Measurements from ENCODE around the gene POC1B.

Gene POC1B

GRCh38 chr12:89448951-89449371 lies 76.9 kb downstream of the POC1B start:
- Histone ChIP-seq H3K27me3 (ENCODE audit: insufficient read depth, low read length, poor library complexity) (no peaks in the 10 kb centered on the region), H3K23ac (ENCODE audit: low read length) (no peak overlapping the region), H3K56ac (ENCODE audit: low read length) (no peak overlapping the region), H3K79me1 (ENCODE audit: low read length) (no peaks in the 10 kb centered on the region), H3K36me3 (ENCODE audit: control insufficient read depth, insufficient read depth, low read length) (no peaks in the 10 kb centered on the region), H3K79me2 (ENCODE audit: control insufficient read depth, insufficient read depth, low read length) (no peaks in the 10 kb centered on the region), H3K4me1 (ENCODE audit: control insufficient read depth, low read depth, low read length) (peaks cover 4% of the 10 kb centered on the region), H2BK15ac (replicated peaks; ENCODE audit: low read depth) (peak overlapping the region; percentile 80), H2AK5ac (ENCODE audit: low read length) (peak overlapping the region; percentile 35), H3K4me2 (ENCODE audit: low read length) (no peak overlapping the region), H3K4me3 (ENCODE audit: low read length) (no peak overlapping the region), H3K27ac (ENCODE audit: low read depth, low read length) (no peak overlapping the region), H3K4ac (ENCODE audit: low read depth, low read length) (peak overlapping the region; percentile 36), H4K5ac (ENCODE audit: low read length) (no peak overlapping the region), H3K9ac (ENCODE audit: low read length) (no peak overlapping the region), H2BK5ac (ENCODE audit: low read length) (peak overlapping the region; percentile 56), H3K18ac (ENCODE audit: low read length) (peak overlapping the region; percentile 39), H2BK120ac (ENCODE audit: low read depth, low read length) (peak overlapping the region; percentile 96), H4K8ac (ENCODE audit: low read depth, low read length) (no peak overlapping the region)
- DNase-seq, result no peak
- WGBS (ENCODE audit: extremely low coverage, insufficient coverage, low lambda C conversion rate), result no CpG with 5 or more reads among the region's 2 CpGs

- H2BK120ac ChIP-seq (ENCODE audit: low read depth, low read length), result no peak overlapping the region
- no peak overlapping the region for H3K23ac ChIP-seq (ENCODE audit: low read length)
- H2BK15ac ChIP-seq (replicated peaks; ENCODE audit: low read depth), result peak overlapping the region; percentile 80
- H3K79me2 ChIP-seq (ENCODE audit: control insufficient read depth, insufficient read depth, low read length), result no peaks in the 10 kb centered on the region
- H3K4me3 ChIP-seq (ENCODE audit: low read length), result no peak overlapping the region
- no peak overlapping the region for H4K8ac ChIP-seq (ENCODE audit: low read depth, low read length)
- H3K79me1 ChIP-seq (ENCODE audit: low read length), result no peaks in the 10 kb centered on the region
- peak overlapping the region; percentile 49 for H3K56ac ChIP-seq (ENCODE audit: low read length)
- no peak overlapping the region for H2AK5ac ChIP-seq (ENCODE audit: low read length)
- no peaks in the 10 kb centered on the region for H3K36me3 ChIP-seq (ENCODE audit: control insufficient read depth, insufficient read depth, low read length)
- H3K18ac ChIP-seq (ENCODE audit: low read length), result peak overlapping the region; percentile 39
- no peak overlapping the region for H3K27ac ChIP-seq (ENCODE audit: low read depth, low read length)
- H3K4me2 ChIP-seq (ENCODE audit: low read length), result no peak overlapping the region
- H3K4me1 ChIP-seq (ENCODE audit: control insufficient read depth, low read depth, low read length), result peaks cover 3% of the 10 kb centered on the region
- H3K4ac ChIP-seq (ENCODE audit: low read depth, low read length), result no peak overlapping the region
- no peak overlapping the region for H3K9ac ChIP-seq (ENCODE audit: low read length)
- H4K5ac ChIP-seq (ENCODE audit: low read length), result no peak overlapping the region
- H3K27me3 ChIP-seq (ENCODE audit: insufficient read depth, low read length, poor library complexity), result no peaks in the 10 kb centered on the region
- H2BK5ac ChIP-seq (ENCODE audit: low read length), result no peak overlapping the region
- no peak for DNase-seq
These were observed 77.3 kb downstream of the POC1B start for GRCh38 chr12:89448526-89448925.

GRCh38 chr12:89439941-89440340 lies 85.9 kb downstream of the POC1B start:
- Histone ChIP-seq H3K27ac (ENCODE audit: low read depth, low read length) (no peak overlapping the region), H4K8ac (ENCODE audit: low read depth, low read length) (no peak overlapping the region), H3K4me1 (ENCODE audit: control insufficient read depth, low read depth, low read length) (no peaks in the 10 kb centered on the region), H4K5ac (ENCODE audit: low read length) (no peak overlapping the region), H3K4me2 (ENCODE audit: low read length) (no peak overlapping the region), H3K79me1 (ENCODE audit: low read length) (no peaks in the 10 kb centered on the region), H3K23ac (ENCODE audit: low read length) (no peak overlapping the region), H3K4me3 (ENCODE audit: low read length) (no peak overlapping the region), H3K79me2 (ENCODE audit: control insufficient read depth, insufficient read depth, low read length) (no peaks in the 10 kb centered on the region), H2BK120ac (ENCODE audit: low read depth, low read length) (no peak overlapping the region), H3K4ac (ENCODE audit: low read depth, low read length) (no peak overlapping the region), H3K18ac (ENCODE audit: low read length) (no peak overlapping the region), H2BK5ac (ENCODE audit: low read length) (no peak overlapping the region), H3K9ac (ENCODE audit: low read length) (no peak overlapping the region), H3K56ac (ENCODE audit: low read length) (no peak overlapping the region), H2AK5ac (ENCODE audit: low read length) (no peak overlapping the region), H3K36me3 (ENCODE audit: control insufficient read depth, insufficient read depth, low read length) (no peaks in the 10 kb centered on the region), H2BK15ac (replicated peaks; ENCODE audit: low read depth) (no peak overlapping the region), H3K27me3 (ENCODE audit: insufficient read depth, low read length, poor library complexity) (no peaks in the 10 kb centered on the region)
- no peak for DNase-seq
- WGBS (ENCODE audit: extremely low coverage, insufficient coverage, low lambda C conversion rate), result no CpG with 5 or more reads among the region's 4 CpGs

GRCh38 chr12:89437231-89437630 lies 88.6 kb downstream of the POC1B start:
- Histone ChIP-seq H3K27ac (ENCODE audit: low read depth, low read length) (no peak overlapping the region), H2AK5ac (ENCODE audit: low read length) (no peak overlapping the region), H3K79me1 (ENCODE audit: low read length) (no peaks in the 10 kb centered on the region), H3K18ac (ENCODE audit: low read length) (no peak overlapping the region), H3K36me3 (ENCODE audit: control insufficient read depth, insufficient read depth, low read length) (no peaks in the 10 kb centered on the region), H3K4me2 (ENCODE audit: low read length) (no peak overlapping the region), H3K4me3 (ENCODE audit: low read length) (no peak overlapping the region), H4K5ac (ENCODE audit: low read length) (no peak overlapping the region), H2BK15ac (replicated peaks; ENCODE audit: low read depth) (no peak overlapping the region), H3K79me2 (ENCODE audit: control insufficient read depth, insufficient read depth, low read length) (no peaks in the 10 kb centered on the region), H3K9ac (ENCODE audit: low read length) (no peak overlapping the region), H3K23ac (ENCODE audit: low read length) (no peak overlapping the region), H3K4ac (ENCODE audit: low read depth, low read length) (no peak overlapping the region), H3K27me3 (ENCODE audit: insufficient read depth, low read length, poor library complexity) (no peaks in the 10 kb centered on the region), H4K8ac (ENCODE audit: low read depth, low read length) (no peak overlapping the region), H2BK5ac (ENCODE audit: low read length) (no peak overlapping the region), H2BK120ac (ENCODE audit: low read depth, low read length) (no peak overlapping the region), H3K4me1 (ENCODE audit: control insufficient read depth, low read depth, low read length) (no peaks in the 10 kb centered on the region), H3K56ac (ENCODE audit: low read length) (no peak overlapping the region)
- DNase-seq, result no peak
- WGBS (ENCODE audit: extremely low coverage, insufficient coverage, low lambda C conversion rate), result no CpG with 5 or more reads among the region's 4 CpGs

DNA sequence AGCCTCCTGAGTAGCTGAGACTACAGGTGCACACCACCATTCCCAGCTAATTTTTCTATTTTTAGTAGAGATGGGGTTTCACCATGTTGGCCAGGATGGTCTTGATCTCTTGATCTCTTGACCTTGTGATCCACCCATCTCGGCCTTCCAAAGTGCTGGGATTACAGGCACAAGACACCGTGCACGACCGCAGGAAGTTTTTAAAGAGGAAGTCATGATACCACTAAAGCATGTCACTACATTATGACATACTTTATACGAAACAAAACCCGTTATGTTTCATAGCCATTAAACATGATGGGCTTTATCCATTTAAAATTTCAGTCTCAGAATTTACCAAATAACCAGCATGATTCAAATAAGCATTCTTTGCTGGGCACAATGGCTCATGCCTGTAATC lies 89.8 kb downstream of the POC1B start:
- no peak overlapping the region for H2BK15ac ChIP-seq (replicated peaks; ENCODE audit: low read depth)
- H3K79me1 ChIP-seq (ENCODE audit: low read length), result no peaks in the 10 kb centered on the region
- no peak overlapping the region for H4K8ac ChIP-seq (ENCODE audit: low read depth, low read length)
- H2BK120ac ChIP-seq (ENCODE audit: low read depth, low read length), result no peak overlapping the region
- WGBS (ENCODE audit: extremely low coverage, insufficient coverage, low lambda C conversion rate), result no CpG with 5 or more reads among the region's 6 CpGs
- no peak overlapping the region for H2AK5ac ChIP-seq (ENCODE audit: low read length)
- no peak overlapping the region for H3K9ac ChIP-seq (ENCODE audit: low read length)
- no peak overlapping the region for H3K18ac ChIP-seq (ENCODE audit: low read length)
- H3K27me3 ChIP-seq (ENCODE audit: insufficient read depth, low read length, poor library complexity), result no peaks in the 10 kb centered on the region
- no peak for DNase-seq
- H3K56ac ChIP-seq (ENCODE audit: low read length), result no peak overlapping the region
- H3K4me3 ChIP-seq (ENCODE audit: low read length), result no peak overlapping the region
- H3K23ac ChIP-seq (ENCODE audit: low read length), result no peak overlapping the region
- H3K4ac ChIP-seq (ENCODE audit: low read depth, low read length), result no peak overlapping the region
- H2BK5ac ChIP-seq (ENCODE audit: low read length), result no peak overlapping the region
- H4K5ac ChIP-seq (ENCODE audit: low read length), result no peak overlapping the region
- H3K36me3 ChIP-seq (ENCODE audit: control insufficient read depth, insufficient read depth, low read length), result no peaks in the 10 kb centered on the region
- H3K79me2 ChIP-seq (ENCODE audit: control insufficient read depth, insufficient read depth, low read length), result no peaks in the 10 kb centered on the region
- no peak overlapping the region for H3K27ac ChIP-seq (ENCODE audit: low read depth, low read length)
- H3K4me2 ChIP-seq (ENCODE audit: low read length), result no peak overlapping the region
- H3K4me1 ChIP-seq (ENCODE audit: control insufficient read depth, low read depth, low read length), result no peaks in the 10 kb centered on the region

GRCh38 chr12:89433634-89434033 lies 92.2 kb downstream of the POC1B start:
- H3K9ac ChIP-seq (ENCODE audit: low read length), result no peak overlapping the region
- H3K4ac ChIP-seq (ENCODE audit: low read depth, low read length), result no peak overlapping the region
- no peak for DNase-seq
- H4K8ac ChIP-seq (ENCODE audit: low read depth, low read length), result no peak overlapping the region
- H3K27me3 ChIP-seq (ENCODE audit: insufficient read depth, low read length, poor library complexity), result no peaks in the 10 kb centered on the region
- H3K36me3 ChIP-seq (ENCODE audit: control insufficient read depth, insufficient read depth, low read length), result no peaks in the 10 kb centered on the region
- no peak overlapping the region for H2BK15ac ChIP-seq (replicated peaks; ENCODE audit: low read depth)
- no peaks in the 10 kb centered on the region for H3K79me2 ChIP-seq (ENCODE audit: control insufficient read depth, insufficient read depth, low read length)
- no peak overlapping the region for H2BK5ac ChIP-seq (ENCODE audit: low read length)
- H2AK5ac ChIP-seq (ENCODE audit: low read length), result no peak overlapping the region
- no CpG with 5 or more reads among the region's 4 CpGs for WGBS (ENCODE audit: extremely low coverage, insufficient coverage, low lambda C conversion rate)
- H3K79me1 ChIP-seq (ENCODE audit: low read length), result no peaks in the 10 kb centered on the region
- H2BK120ac ChIP-seq (ENCODE audit: low read depth, low read length), result no peak overlapping the region
- H3K56ac ChIP-seq (ENCODE audit: low read length), result no peak overlapping the region
- no peak overlapping the region for H4K5ac ChIP-seq (ENCODE audit: low read length)
- H3K4me3 ChIP-seq (ENCODE audit: low read length), result no peak overlapping the region
- H3K4me2 ChIP-seq (ENCODE audit: low read length), result no peak overlapping the region
- H3K18ac ChIP-seq (ENCODE audit: low read length), result no peak overlapping the region
- H3K27ac ChIP-seq (ENCODE audit: low read depth, low read length), result no peak overlapping the region
- no peaks in the 10 kb centered on the region for H3K4me1 ChIP-seq (ENCODE audit: control insufficient read depth, low read depth, low read length)
- H3K23ac ChIP-seq (ENCODE audit: low read length), result no peak overlapping the region
